HEK293T (cell line): ENCODE data around the gene ANK3.

Experiments
- CTCF ChIA-PET: fragments of 350-600 bp; formaldehyde crosslinking; extraction: SDS; loops from one replicate; lab custom pipeline; 2021; ENCODE audit warnings: antibody characterized with exemption, inconsistent platforms; lab: Yijun Ruan, JAX
- POLR2A ChIA-PET: fragments of 350-600 bp; formaldehyde crosslinking; extraction: SDS; loops from one replicate; lab custom pipeline; 2020; ENCODE audit warnings: antibody characterized with exemption, inconsistent platforms; lab: Yijun Ruan, JAX
- DNase-seq: peaks from one replicate; pipeline ENCODE4 v3.0.0; 2012; ENCODE audit warnings: mixed read lengths; ENCODE audit errors: extremely low spot score
- ARNT ChIP-seq: fragments of 450-650 bp; IDR thresholded peaks from 2 replicates; pipeline ENCODE4 v1.6.1; 2017; ENCODE audit warnings: mild to moderate bottlenecking
- BHLHE40 ChIP-seq: fragments of 450-650 bp; IDR thresholded peaks from 2 replicates; pipeline ENCODE4 v1.6.1; 2016; ENCODE audit warnings: mild to moderate bottlenecking, moderate library complexity, borderline replicate concordance
- CTBP1 ChIP-seq: fragments of 450-650 bp; IDR thresholded peaks from 2 replicates; pipeline ENCODE4 v1.6.1; 2016; ENCODE audit warnings: borderline replicate concordance
- ELF4 ChIP-seq: fragments of 450-650 bp; IDR thresholded peaks from 2 replicates; pipeline ENCODE4 v1.6.1; 2017; ENCODE audit warnings: antibody characterized with exemption
- FOXA1 ChIP-seq: fragments of 450-650 bp; IDR thresholded peaks from 2 replicates; pipeline ENCODE4 v1.6.1; 2016; ENCODE audit warnings: mild to moderate bottlenecking
- FOXK2 ChIP-seq: fragments of 450-650 bp; IDR thresholded peaks from 2 replicates; pipeline ENCODE4 v1.6.1; 2016; ENCODE audit warnings: mild to moderate bottlenecking
- FOXM1 ChIP-seq: fragments of 450-650 bp; IDR thresholded peaks from 2 replicates; pipeline ENCODE4 v1.6.1; 2017; ENCODE audit warnings: mild to moderate bottlenecking, borderline replicate concordance
- HDGF ChIP-seq: fragments of 450-650 bp; IDR thresholded peaks from 2 replicates; pipeline ENCODE4 v1.6.1; 2017; ENCODE audit warnings: antibody characterized with exemption, borderline replicate concordance
- L3MBTL2 ChIP-seq: fragments of 450-650 bp; conservative IDR thresholded peaks from 2 replicates; pipeline ENCODE4 v1.6.1; 2016; ENCODE audit warnings: mild to moderate bottlenecking
- LEF1 ChIP-seq: fragments of 450-650 bp; IDR thresholded peaks from 2 replicates; pipeline ENCODE4 v1.6.1; 2017; ENCODE audit warnings: mild to moderate bottlenecking, borderline replicate concordance
- NFRKB ChIP-seq: fragments of 450-650 bp; IDR thresholded peaks from 2 replicates; pipeline ENCODE4 v1.6.1; 2016; ENCODE audit warnings: mild to moderate bottlenecking, moderate library complexity
- SP1 ChIP-seq: fragments of 450-650 bp; IDR thresholded peaks from 2 replicates; pipeline ENCODE4 v1.6.1; 2017
- SUZ12 ChIP-seq: fragments of 450-650 bp; IDR thresholded peaks from 2 replicates; pipeline ENCODE4 v1.6.1; 2016; ENCODE audit warnings: mild to moderate bottlenecking
- TARDBP ChIP-seq: fragments of 450-650 bp; IDR thresholded peaks from 2 replicates; pipeline ENCODE4 v1.6.1; 2016
- ZNF384 ChIP-seq: fragments of 450-650 bp; IDR thresholded peaks from 2 replicates; pipeline ENCODE4 v1.6.1; 2016
- TF ChIP-seq, protein P1 (sequence below): fragments of 450-650 bp; IDR thresholded peaks from 2 replicates; pipeline ENCODE4 v1.6.1; 2016

Gene ANK3

DNA sequence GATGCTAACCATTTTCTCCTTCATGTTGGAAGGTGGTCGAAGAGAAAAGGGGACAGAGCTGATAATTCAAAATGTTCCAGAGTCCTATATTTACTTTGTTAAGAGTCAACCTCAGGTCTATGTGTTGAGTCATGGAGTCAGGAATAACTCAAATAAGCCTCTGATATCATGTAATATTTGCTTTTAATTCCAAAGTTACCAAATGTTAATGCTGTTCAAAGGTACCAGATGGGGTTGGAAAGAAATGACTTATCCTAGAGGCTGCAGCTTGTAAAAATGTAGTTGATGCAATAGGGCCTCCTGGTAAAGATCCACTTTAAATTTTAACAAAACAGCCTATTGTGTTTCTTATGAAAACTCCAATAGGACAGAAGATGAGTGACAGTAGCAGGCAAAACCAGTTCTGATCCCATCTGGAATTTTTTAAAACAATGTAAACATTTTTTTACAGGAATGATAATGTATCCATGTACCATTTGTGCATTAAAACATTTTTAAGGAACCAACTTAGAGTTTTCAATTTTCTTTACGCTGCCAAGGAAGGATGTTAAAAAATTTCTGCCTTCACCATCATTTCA is 218.2 kb downstream of the ANK3 start:
- TF ChIP-seq SUZ12: no peak
- no peak for TF ChIP-seq FOXA1
- DNase-seq: no peak
- POLR2A ChIA-PET: no interaction called here
- CTCF ChIA-PET: interaction anchor here (0.5 kb wide), 1 partner anchor 327 kb away, joined by 4 read pairs; no protein-coding TSS in a partner anchor

DNA sequence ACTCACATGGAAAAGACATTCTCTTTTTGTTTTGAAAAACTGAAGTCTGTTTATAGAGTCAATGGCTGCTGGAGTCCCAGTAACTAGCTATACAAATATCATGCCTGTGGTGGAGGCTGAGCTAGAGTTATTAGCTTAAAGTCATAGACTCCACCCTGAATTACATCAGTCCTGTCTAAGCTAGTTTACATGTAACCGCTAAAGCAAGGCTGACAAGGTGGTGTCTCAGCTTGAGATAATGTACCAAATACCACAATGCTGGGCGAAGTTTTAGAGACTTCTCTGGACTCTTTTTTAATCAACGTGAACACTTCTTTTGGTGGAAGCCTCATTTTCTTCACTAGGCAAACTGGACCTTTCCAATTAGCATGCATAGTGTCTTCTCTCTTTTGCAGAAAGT is 219.4 kb downstream of the ANK3 start:
- CTCF ChIA-PET: no interaction called here
- no peak for DNase-seq
- TF ChIP-seq SUZ12: no peak
- POLR2A ChIA-PET: interaction anchor here (1.2 kb wide), 1 partner anchor 30 kb away, joined by 4 read pairs; no protein-coding TSS in a partner anchor

DNA sequence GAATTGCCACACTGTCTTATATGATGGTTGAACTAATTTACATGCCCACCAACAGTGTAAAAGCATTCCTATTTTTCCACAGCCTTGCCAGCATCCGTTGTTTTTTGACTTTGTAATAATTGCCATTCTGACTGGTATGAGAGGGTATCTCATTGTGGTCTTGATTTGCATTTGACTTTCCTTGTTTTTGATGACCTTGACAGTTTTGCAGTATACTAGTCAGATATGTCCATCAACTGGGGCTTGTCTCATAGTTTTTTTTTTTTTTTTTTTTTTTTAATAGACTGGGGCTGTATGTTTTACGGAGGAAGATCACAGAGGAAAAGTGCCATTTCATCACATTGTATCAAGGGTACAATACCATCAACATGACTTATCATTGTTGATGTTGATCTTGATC is 220.6 kb downstream of the ANK3 start:
- CTCF ChIA-PET: no interaction called here
- DNase-seq: no peak
- POLR2A ChIA-PET: no interaction called here
- TF ChIP-seq CTBP1 (no peak), SP1 (no peak), L3MBTL2 (no peak)

DNA sequence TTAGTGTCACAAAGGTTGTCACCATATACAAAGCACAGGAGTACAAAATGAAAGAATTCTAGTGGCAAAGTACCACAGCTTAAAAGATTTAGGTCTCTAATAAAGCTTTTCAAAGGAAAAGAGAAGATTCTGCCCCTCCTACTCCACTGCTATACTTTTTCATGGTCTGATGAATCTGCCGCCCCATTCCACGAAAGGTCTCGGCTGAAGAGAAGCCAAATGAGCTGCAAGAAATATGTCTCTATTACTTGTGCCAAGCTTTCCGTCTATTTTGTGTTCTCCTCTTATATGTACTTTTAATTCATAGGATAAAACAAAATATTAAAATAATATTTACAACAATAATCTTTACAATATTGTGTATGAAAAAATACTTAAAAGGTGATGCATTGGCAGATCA is 222.6 kb downstream of the ANK3 start:
- ChIA-PET CTCF (no interaction called here), POLR2A (interaction anchor here (1.0 kb wide), 1 partner anchor 27 kb away, joined by 4 read pairs; no protein-coding TSS in a partner anchor)
- no peak for DNase-seq
- no peak for TF ChIP-seq SP1
- TF ChIP-seq, protein P1, sequence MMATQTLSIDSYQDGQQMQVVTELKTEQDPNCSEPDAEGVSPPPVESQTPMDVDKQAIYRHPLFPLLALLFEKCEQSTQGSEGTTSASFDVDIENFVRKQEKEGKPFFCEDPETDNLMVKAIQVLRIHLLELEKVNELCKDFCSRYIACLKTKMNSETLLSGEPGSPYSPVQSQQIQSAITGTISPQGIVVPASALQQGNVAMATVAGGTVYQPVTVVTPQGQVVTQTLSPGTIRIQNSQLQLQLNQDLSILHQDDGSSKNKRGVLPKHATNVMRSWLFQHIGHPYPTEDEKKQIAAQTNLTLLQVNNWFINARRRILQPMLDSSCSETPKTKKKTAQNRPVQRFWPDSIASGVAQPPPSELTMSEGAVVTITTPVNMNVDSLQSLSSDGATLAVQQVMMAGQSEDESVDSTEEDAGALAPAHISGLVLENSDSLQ: no peak
- TF ChIP-seq HDGF: no peak
- no peak for TF ChIP-seq ARNT
- TF ChIP-seq L3MBTL2: no peak
- no peak for TF ChIP-seq BHLHE40
- TF ChIP-seq TARDBP: no peak
- TF ChIP-seq FOXM1: no peak
- TF ChIP-seq FOXK2: no peak
- no peak for TF ChIP-seq CTBP1
- TF ChIP-seq ELF4: no peak
- no peak for TF ChIP-seq FOXA1
- no peak for TF ChIP-seq ZNF384
- TF ChIP-seq LEF1: no peak
- no peak for TF ChIP-seq NFRKB
- no peak for TF ChIP-seq SUZ12

DNA sequence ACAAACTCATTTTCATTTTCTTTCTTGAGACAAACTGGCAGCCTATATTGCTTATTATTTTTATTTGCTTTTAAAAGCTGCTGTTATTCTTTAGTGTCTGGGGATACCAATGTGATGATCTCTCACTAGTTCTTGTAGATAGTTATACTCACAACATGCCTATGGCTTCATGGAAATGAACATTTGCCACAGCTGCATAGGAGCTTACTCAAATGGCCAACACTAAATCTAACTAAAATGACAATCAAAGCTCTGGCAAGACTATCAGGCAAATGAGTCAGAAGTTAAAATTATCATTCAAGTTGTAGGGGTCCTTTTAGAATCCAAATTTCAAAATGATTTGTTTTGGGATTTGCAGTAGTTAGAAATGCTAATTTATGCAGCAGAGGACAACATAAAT is 225.9 kb downstream of the ANK3 start:
- CTCF ChIA-PET: no interaction called here
- POLR2A ChIA-PET: no interaction called here
- DNase-seq: no peak
- TF ChIP-seq, protein P1: no peak
- TF ChIP-seq NFRKB (no peak), FOXK2 (no peak), LEF1 (no peak), L3MBTL2 (no peak), TARDBP (no peak), ELF4 (no peak), HDGF (no peak), FOXA1 (no peak)

DNA sequence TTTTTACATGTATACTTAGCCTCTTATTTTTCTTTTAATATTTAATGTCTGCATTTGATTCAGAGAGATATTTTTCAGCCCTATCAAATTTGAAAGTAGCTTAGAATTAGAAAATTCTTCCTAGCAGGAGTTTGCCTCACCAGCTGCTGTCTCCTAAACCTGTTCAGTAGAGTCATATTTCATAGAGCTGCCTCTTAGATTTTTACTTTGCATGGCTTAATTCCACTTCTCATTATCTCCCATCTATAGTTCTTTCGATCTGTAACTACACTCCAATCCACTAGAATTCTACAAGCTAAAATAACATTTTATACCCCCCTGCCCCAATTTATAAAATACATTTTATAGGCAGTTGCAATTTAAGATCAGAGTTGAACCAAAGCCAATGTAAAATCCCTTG is 227.0 kb downstream of the ANK3 start:
- no peak for DNase-seq
- no peak for TF ChIP-seq HDGF
- no peak for TF ChIP-seq NFRKB
- TF ChIP-seq CTBP1: no peak
- no peak for TF ChIP-seq SP1
- no peak for TF ChIP-seq BHLHE40
- no peak for TF ChIP-seq SUZ12
- no peak for TF ChIP-seq LEF1
- no peak for TF ChIP-seq FOXK2
- no peak for TF ChIP-seq ELF4
- TF ChIP-seq FOXA1: no peak
- TF ChIP-seq FOXM1: no peak
- TF ChIP-seq ARNT: no peak
- no peak for TF ChIP-seq ZNF384
- no peak for TF ChIP-seq TARDBP
- TF ChIP-seq, protein P1: no peak
- no peak for TF ChIP-seq L3MBTL2
- POLR2A ChIA-PET: no interaction called here
- CTCF ChIA-PET: no interaction called here

DNA sequence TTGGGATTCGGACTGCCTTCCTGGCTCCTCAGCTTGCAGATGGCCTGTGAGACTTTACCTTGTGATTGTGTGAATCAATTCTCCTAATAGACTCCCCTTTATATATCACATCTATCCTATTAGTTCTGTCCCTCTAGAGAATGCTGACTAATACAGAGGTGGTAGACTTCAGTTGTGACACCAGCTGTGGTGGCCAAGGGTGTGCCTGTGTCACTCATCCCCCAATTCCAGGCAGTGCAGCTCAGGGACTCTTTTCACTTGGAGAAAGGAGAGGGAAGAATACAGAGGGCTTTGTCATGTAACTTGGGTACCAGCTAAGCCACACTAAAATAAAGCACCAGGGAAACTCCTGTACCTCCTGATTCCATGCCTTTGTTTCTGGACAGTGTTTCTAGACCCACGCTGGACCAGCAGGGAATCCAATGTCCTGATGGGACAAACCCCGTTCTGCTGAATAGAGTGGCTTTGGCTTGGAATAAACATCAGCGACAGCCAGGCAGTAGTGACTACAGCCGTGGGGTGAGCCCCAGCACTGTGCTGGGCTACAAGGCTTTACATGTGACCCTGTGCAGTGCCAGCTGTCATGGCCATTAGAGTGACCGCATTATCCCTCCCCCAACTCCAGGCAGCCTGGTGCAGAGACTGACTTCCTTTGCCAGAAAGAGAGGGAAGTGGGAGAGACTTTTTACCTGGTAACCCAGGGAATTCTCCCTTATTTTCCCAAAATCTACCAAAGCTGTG is 233.6 kb downstream of the ANK3 start:
- no peak for DNase-seq
- CTCF ChIA-PET: no interaction called here
- POLR2A ChIA-PET: no interaction called here
- TF ChIP-seq TARDBP (no peak), LEF1 (no peak), SP1 (no peak), ZNF384 (no peak), L3MBTL2 (no peak), BHLHE40 (no peak), ARNT (no peak), CTBP1 (no peak), NFRKB (no peak), FOXK2 (no peak), HDGF (no peak), ELF4 (no peak), FOXM1 (no peak), SUZ12 (no peak), FOXA1 (no peak)
- TF ChIP-seq, protein P1: no peak
